ENCODE data around the gene RNF213.

DNA sequence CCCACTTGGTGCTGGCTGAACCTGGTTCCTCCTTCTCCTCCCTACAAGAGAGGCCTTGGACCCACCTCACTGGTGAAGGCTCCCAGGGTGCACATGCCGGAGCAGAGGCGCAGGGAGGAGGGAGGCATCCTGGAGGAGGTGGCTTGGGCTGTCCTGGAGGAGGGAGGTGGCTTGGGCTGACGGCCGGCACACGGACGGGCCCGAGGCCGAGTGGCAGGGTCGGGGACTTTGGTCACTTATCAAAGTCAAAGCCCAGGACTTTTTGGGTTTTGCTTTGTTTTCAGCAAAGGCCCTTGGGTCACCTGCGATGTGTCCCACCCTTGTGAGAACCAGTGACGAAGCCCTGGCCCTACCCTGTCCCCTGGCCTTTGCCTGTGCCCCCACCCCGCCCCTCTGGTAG, 182.8 kb downstream of the RNF213 start:
- TF ChIP-seq GATA2 (IDR thresholded peaks at IDR 0.05; ENCODE audit: low read depth, low read length) (no peak), GATA3 (IDR thresholded peaks at IDR 0.05; ENCODE audit: low read depth, low read length) (no peak)
